AG10803 (cell line): ENCODE data around the gene CCDC141.

ENCODE experiments used
- DNase-seq: peaks from one replicate; pipeline ENCODE4 v3.0.0; 2010; ENCODE audit warnings: low read depth
- H3K4me3 ChIP-seq: 2 replicates; pipeline ENCODE4 v1.5.1; 2011; ENCODE audit warnings: mild to moderate bottlenecking, low read length, control low read depth
- CTCF ChIP-seq: conservative IDR thresholded peaks from 2 replicates; pipeline ENCODE4 v1.5.1; 2011; ENCODE audit warnings: mild to moderate bottlenecking, low read length, control low read depth, inconsistent platforms

CCDC141 gene

GRCh38 chr2:179081954-179082353 lies 32.0 kb upstream of the CCDC141 start:
- no peak for DNase-seq
- no peak for TF ChIP-seq CTCF
- H3K4me3 ChIP-seq, result no peak overlapping the region

- no peak for TF ChIP-seq CTCF
- H3K4me3 ChIP-seq, result no peak overlapping the region
- no peak for DNase-seq
Measured at GRCh38 chr2:179072527-179072926, 22.6 kb upstream of the CCDC141 start.

GRCh38 chr2:179071810-179072355 lies 21.9 kb upstream of the CCDC141 start:
- no peak overlapping the region for H3K4me3 ChIP-seq
- no peak for TF ChIP-seq CTCF

GRCh38 chr2:179070895-179071294 lies 21.0 kb upstream of the CCDC141 start:
- TF ChIP-seq CTCF, result no peak
- H3K4me3 ChIP-seq, result no peak overlapping the region
- DNase-seq, result no peak

More at GRCh38 chr2:179071810-179072355, 21.9 kb upstream of the CCDC141 start:
- DNase-seq, result no peak

- no peak for TF ChIP-seq CTCF
- DNase-seq, result no peak
- no peak overlapping the region for H3K4me3 ChIP-seq
Measured at GRCh38 chr2:179069685-179070084, 19.7 kb upstream of the CCDC141 start.

GRCh38 chr2:179068991-179069643 lies 19.2 kb upstream of the CCDC141 start:
- no peak overlapping the region for H3K4me3 ChIP-seq
- no peak for DNase-seq
- no peak for TF ChIP-seq CTCF

- no peak for TF ChIP-seq CTCF
- no peak overlapping the region for H3K4me3 ChIP-seq
- no peak for DNase-seq
Measured at GRCh38 chr2:179059026-179059700, 9.2 kb upstream of the CCDC141 start.
